HG03135 (cell line): ENCODE data around the gene TRIM8.

ENCODE experiments used
- ATAC-seq: cut with Tn5 transposase; IDR thresholded peaks from one replicate; pipeline ENCODE4 v1.9.1; 2021; ENCODE audit warnings: mild to moderate bottlenecking, moderate library complexity; ENCODE audit not compliant: unreplicated experiment

The TRIM8 gene, protein sequence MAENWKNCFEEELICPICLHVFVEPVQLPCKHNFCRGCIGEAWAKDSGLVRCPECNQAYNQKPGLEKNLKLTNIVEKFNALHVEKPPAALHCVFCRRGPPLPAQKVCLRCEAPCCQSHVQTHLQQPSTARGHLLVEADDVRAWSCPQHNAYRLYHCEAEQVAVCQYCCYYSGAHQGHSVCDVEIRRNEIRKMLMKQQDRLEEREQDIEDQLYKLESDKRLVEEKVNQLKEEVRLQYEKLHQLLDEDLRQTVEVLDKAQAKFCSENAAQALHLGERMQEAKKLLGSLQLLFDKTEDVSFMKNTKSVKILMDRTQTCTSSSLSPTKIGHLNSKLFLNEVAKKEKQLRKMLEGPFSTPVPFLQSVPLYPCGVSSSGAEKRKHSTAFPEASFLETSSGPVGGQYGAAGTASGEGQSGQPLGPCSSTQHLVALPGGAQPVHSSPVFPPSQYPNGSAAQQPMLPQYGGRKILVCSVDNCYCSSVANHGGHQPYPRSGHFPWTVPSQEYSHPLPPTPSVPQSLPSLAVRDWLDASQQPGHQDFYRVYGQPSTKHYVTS

DNA sequence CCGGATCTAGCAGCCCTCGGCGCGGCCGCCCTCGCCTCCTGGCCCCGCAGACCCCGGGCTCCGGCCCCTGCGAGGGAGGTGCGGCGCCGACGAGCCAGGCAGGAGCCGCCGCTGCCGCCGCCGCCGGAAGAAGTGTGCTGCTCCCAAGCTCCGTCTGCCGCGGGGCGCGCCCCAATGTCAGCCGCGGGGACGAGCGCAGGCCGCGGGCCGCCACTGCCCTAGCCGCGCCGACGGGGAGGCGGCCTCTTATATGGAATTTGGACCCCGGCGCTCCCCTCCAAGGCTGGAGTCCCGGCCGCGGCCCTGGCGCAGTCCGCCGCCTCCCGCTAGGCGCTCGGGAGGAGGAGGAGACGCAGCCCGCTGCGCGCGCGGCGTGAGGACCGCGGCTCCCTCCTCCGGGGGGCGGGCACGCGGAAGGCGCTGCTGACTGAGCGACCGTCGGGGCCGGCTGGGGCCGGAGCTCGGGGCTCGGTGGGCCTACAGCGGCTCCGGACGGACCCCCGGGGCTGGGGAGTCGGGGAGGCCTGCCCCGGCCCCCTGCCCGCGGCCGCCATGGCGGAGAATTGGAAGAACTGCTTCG is at the start of gene TRIM8:
Gene TRIM8 (plus strand): TSS at position 414 of the 580 bp plus-strand sequence. CDS start 139 bp downstream, at position 553.
- no peak for ATAC-seq

DNA sequence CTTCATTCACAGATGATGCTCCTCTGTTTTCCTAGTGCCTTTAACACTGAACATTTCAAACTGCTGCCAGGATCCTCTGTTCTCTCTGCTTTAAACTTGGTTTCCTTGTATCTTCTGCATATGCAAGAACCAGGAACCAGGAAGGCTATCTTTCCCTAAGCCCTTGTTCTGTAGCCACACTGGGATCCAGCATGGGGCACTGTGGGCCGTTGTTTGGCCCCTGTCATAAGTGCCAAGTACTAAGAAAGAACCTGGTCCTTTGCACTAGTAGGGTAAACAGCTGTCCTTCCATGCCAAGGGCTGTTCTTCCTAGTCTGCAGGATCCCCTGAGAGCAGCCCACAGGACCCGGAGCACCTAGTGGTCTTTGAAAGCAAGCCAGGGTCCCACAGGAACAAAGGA is 49.0 kb upstream of the TRIM8 start:
- no peak for ATAC-seq

DNA sequence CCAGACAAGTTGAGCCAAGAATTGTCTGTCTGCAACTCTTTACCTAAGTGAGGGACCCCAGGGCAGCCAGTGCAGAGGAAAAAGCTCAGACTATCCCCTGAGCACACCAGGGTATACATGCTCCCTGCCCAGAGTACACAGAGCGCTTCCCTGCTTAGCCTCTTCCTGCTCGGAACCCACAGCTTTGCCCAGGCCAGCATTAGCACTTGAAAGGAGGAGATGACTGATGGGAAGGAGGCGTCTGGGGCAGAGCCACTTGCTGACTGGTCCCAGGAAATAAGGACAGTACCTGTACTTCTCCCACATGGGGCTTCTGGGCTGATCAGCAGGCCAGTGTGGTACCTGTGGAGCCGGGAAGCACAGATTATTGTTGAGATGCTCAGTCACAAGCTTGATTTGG is 48.4 kb upstream of the TRIM8 start:
- ATAC-seq: no peak

DNA sequence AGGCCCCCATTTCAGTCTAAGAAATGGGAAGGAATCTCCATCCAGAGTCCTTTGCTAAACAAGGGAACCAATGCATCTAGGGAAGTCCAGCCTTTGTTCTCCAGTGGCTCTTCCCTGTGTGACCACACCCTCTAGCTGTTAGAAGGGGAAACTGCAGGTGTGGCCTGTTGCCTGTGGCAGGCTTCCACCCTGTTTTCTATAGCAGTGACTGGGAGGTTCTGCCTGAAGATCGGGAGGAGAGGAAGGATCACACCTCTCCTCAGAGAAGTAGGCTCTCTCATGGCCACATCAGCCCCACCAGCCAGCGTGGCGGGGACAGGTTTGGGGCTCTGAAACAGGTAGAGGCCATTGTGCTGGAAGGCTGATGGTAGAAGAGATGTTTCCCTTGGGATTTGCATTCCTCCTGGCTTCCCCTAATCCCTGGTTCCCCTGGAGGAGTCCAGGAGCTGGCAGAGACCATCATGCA is 47.7 kb upstream of the TRIM8 start:
- no peak for ATAC-seq

DNA sequence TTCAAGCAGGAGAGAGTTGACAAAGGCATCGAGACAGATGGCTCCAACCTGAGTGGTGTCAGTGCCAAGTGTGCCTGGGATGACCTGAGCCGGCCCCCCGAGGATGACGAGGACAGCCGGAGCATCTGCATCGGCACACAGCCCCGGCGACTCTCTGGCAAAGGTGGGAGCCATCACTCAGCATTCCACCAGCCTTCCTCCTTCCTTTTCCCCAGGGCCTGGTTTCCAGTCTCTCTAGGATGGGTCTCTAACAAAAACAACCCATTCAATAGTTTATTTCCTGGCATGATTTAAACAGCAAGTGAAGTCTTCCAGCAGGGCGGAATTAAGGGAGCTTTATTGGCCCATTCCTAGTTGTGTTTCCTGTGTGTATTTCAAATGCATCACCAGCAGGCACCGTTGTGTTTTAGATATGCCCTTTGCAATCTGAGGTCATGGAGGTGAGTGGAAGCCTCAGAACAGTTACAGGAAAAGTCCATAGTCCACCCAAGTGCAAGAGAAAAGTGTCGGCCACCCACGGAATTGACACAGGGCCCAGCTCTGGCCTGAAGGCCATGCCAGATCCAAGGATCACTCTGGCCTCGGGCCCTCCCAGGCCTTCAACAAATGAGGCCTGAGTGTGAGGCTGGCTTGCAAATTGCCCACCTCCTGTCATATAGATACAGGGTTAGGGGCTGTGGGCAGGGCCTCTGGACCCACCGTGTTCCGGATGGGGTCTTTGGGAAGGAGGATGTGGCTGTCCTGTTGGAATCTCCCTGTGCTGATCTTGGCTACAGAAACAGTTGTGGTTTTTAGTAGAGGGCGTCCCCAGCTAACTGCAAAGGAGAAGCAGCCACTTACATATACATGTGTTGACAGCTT is 46.9 kb upstream of the TRIM8 start:
- ATAC-seq: no peak

DNA sequence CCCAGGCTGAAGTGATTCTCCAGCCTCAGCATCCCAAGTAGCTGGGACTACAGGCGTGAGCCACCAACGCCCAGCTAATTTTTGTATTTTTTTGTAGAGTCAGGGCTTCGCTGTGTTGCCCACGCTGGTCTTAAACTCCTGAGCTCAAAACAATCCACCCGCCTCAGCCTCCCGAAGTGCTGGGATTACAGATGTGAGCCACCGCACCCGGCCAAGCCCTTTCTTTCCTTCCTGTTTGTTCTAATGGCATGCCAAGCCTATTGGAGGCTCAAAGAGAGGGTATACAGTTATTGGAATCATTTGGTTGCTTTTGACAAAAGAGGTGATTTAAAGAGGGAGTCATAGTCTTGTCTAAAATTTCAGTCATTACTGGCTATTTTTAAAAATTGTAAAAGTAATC is 46.0 kb upstream of the TRIM8 start:
- ATAC-seq: no peak

DNA sequence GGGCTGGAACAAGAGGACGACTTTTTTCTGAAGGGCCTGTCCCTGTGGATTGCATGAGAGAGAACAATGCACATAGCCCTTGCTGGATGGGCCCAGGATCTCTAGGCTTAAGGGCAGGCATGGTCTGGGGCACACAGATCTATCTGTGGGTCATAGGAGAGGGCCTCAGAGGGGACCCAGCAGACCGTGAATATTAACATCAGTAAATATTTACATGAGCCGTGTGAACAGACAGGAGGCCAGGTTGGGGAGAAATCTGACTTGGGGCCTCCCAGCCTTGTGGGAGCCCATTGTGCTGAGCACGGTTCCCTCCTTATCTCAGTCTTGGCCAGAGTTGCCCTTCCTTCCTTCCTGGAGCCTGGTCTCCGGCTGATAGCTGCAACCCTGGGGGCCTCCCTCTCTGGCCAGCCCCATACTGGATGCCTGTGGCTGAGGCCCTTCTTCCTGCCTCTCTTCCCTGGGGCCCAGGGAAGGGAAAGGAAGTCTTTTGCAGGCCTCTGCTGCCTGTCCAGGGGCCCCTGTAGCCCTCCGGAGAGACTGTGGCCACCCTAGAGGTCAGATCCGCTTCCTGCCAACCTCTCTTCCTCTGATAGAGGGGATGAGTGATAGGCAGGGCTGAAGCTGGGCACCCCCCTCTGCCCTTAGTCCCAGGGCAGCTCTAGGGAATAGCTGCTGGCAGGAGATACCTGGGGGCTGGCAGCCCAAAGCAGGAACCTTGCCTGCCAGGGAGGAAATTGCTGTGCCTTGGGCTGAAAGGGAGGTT is 44.5 kb upstream of the TRIM8 start:
- no peak for ATAC-seq

DNA sequence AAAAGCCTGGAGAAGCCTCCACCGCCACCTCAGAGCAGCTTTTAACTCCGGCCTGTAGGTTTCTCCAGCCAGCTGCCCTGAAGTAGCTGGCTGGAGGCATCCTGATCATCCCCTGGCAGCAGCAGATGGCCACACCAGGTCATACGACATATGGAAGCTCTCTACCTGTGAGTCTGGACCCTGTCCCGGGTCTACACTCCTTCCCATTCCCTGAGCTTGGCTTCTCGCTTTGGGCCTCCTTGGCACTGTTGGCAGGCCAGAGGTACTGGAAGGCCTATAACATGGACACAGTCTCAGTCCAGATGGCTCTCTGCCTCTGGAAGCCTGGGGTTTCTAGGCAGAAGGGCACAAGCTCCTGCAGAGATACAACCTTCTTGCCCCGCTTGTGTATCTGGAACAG is 43.5 kb upstream of the TRIM8 start:
- no peak for ATAC-seq

DNA sequence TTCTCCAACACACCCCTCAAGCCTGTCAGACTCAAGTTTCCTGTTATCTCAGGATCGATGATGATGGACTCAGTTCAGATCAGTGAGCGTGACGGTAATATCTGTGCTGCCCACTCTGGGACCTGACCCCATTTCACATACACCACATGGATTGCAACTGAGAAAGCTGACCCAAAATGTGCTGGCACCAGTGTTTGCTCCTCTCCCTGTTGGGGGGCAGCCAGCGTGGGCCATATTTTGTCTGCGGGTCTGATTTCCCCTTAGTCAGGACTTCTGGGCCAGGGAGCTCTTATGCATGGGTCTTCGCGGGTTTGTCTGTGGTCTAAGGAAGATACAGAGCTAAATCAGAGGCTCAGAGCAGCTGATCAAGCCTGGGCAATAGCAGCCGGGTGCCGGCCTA is 42.6 kb upstream of the TRIM8 start:
- no peak for ATAC-seq

DNA sequence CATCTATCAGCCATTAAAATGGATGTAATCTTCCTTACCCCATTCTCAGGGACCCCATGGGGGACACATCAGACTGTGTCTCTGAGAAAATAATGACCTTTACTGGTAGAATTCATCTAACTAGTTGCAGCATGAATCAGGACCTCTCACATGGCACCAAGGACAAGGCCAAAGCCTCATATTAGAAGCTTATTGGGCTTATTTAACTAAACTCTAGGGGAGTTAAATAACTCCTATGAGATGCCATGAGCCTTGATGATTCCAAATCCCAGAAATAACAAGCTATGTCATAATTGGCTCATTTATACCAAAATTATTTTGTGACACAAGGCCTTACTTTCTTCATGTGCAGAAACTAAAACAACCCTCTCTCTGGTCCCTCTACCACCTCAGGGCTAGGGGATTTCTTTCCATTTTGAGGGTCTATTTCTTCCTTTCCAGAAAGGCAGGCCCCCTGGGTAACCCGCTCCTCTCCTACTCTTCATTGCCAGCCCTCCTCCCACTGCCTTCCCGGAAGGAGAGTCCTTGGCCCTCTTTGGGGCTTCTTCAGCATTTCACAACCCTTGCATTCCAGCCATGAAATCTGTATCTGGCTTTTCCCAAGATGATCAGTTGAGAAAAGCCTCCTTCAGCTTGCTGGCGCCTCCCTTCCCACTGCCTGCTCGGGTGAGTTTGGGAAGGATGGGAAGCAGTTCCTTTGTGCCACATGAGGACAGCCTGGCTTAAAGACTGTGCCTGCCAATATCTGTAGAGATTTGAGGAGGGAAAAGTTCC is 41.8 kb upstream of the TRIM8 start:
- ATAC-seq: no peak

DNA sequence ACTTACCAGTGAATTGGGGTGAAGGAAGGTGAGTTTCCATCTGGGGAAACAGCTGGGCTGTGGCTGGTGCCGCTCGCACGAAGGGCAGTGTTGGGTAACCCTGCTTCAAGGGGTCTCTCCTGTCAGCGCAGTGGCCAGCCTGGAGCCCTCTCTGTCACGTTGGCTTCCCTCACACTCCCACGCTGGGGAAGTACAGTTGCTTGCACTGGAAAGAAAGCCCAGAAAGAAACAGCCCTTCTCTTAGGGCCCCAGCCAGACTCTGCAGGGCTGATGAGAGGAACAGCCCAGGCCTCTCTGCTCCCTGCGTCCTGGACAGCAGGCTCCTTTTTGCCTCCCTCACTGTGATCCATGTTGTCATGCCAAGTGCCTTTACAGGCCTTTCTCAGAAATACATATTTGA is 40.3 kb upstream of the TRIM8 start:
- no peak for ATAC-seq

DNA sequence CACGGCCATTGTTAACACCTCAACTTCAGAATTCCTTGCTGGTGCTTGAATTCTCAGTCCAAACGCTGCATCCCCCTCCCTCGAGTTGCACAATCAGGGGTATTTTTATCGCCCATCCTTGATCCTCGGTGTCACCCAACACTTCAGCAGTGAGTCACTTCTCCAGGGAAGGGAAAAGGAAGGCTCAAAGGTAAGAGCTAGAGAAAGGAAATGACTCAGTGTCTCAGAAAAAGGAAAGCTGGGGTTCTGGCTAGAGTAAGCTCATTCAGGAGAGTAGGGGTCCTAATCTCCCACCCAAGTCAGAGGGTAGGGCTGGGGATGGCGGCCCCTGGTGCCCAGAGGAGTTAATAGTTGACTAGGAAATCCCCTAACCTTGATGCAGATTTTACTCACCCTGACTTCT is 39.8 kb upstream of the TRIM8 start:
- ATAC-seq: no peak

DNA sequence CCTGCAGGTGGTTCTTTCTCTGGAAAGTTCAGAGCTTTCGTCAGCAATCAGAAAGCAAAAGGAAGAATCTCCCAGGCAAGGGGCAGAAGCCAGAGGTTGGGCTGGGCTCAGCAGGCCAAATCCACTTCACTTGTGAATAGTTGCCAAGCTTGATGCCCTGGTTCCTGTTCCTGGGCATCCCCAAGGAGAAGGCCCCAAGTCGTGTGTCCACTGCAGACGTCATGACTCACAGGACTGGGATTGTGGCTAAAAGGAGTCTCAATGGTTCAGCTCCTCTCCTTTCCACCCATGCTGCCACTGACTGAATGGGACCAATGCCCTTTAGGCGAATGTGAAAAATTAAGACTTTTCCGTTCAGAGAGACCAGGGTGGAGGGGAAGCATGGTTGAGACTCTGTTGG is 38.6 kb upstream of the TRIM8 start:
- no peak for ATAC-seq

DNA sequence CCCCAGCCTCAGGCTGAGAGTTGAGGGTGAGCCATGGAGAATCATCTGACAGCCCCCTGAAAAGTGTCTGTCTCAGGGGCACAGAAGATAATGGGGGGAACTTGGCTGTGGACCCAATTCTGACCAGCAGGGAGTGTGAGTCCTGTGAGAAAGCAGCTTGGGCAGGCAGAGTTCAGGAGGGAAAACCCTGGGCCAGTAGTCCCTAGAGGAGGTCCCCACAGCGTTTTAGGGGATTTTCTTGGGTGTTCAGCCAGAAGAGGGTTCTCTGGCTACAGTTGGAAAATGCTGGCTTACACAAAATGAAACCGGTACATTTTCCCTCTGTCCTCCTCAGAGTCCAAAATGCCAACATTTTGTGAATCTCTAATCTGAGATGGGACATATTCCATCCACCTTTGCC is 35.8 kb upstream of the TRIM8 start:
- ATAC-seq: no peak

DNA sequence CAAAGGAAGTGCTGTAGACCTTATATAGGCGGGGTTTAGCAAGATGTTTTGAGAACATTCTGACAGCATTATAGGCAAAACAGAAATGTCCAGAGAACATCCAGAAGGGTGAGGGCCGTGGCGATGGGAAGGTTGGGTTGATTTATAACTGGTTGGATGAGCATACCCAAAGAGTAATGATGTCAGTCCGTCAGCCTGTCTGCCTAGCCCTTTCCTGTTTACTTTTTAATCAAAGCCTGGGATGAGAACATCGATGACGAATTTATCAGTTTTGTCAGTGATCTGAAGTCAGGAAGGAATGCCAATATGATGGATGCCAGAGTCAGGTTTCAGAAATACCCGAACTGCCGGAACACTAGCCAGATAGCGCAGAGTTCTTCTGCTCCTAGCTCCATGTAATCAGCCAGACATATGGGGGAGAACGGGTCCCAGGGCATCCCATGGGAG is 33.8 kb upstream of the TRIM8 start:
- no peak for ATAC-seq

DNA sequence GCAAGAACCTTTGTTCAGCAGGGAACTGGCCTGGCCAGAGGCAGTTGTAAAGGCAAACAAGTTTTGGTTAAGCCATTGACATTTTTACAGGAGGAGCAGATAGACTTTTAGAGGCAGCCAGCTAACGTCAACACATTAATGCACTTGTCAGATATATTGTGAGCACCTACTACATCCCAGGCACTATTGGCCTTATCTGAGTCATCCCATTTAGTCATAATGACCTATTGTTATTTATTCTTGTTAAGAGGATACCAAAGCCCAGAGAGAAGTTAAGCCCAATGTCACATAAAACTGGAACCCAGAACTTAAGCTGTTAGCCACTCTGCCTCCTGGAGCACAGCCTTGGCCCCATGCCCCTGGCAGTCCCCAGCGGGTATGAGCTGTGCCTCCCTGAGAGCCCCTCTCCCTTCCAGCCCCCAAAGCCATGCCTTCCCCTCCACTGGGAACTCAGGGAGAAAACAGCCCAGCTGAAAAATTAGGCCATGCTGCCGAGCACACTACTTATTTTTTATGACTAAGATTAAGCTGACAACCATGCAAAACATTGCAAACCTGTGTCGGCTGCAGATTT is 32.7 kb upstream of the TRIM8 start:
- no peak for ATAC-seq

DNA sequence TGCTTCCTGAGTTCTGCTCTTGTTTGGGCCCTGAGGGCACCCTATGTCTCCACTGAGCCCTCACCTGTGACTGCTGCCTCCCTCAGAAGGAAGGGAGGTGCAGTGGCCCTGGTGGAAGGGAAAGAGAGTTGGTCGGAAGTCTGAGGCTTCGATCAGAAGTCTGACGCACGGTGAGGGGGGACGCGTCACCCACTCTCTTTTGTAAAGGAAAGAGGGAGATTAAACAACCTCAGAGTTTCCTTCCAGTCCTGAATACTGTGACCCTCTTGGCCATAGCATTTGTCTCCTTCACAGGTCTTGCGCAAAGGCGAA is 31.4 kb upstream of the TRIM8 start:
- ATAC-seq: no peak

DNA sequence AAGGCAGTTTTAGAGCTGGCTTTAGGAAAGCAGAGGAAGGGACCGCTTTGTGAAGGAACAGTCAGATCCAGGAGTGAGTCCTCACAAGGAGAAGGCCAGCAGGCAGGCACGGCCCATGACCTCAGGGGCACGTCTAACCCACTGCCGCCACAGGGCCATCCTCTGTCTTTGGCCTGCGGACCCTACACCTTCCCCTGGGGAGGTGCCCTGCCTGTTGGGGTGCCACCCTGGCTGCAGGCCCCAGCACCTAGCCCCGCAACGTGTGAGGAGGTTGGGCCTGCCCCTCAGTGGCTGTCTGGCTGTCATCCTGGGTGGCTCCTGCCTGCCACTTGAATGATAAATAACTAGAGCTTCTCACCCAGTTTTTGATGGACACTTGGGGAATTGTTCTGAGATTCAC is 31.0 kb upstream of the TRIM8 start:
- no peak for ATAC-seq

DNA sequence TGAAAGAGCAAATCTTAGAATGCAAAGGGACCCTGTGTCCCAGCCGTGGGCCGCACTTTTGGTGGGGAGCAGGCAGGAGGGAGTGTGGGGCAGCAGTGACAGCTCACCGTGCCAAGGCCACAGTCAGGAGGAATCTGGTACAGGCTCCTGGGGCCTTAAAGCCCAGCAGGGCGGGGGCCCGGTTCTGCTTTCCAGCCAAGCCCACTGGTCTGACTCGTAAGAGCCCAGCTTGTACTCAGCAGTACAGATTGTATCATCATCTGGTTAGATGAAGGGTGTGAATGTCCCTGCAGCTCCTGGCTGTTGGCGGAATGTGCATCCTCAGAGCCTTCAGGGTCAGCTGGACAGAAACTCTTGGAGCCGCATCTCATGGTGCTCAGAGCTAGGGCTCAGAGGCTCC is 30.5 kb upstream of the TRIM8 start:
- ATAC-seq: no peak

DNA sequence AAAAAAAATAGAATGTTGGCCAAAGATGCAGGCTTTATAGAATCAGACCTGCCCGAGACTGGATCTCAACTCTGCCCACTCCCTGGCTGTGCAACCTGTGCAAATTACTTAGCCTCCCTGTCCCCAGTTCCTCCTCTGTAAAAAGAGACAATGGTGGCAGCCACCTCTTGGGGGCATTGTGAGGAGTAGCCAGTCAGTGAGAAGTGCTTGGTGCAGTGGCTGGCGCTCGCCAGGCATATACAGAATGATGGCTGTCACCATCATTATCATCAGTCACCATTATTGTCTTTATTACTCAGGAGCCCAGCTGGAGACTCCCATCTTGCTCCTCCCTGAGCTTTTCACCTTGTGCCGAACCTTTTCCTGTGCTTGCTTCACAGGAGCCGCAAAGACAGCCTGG is 29.4 kb upstream of the TRIM8 start:
- ATAC-seq: no peak
